Measurements from ENCODE around the gene GRID2.

Gene GRID2

GRCh38 chr4:92636038-92636806, 332.5 kb downstream of the GRID2 start:
- TF ChIP-seq FOXP2 (optimal IDR thresholded peaks at IDR 0.05; ENCODE audit: borderline replicate concordance, extremely low read depth, extremely low read length, insufficient read depth), result no peak
- TF ChIP-seq POLR2AphosphoS5 (IDR thresholded peaks at IDR 0.05; ENCODE audit: low read depth, low read length), result no peak

DNA sequence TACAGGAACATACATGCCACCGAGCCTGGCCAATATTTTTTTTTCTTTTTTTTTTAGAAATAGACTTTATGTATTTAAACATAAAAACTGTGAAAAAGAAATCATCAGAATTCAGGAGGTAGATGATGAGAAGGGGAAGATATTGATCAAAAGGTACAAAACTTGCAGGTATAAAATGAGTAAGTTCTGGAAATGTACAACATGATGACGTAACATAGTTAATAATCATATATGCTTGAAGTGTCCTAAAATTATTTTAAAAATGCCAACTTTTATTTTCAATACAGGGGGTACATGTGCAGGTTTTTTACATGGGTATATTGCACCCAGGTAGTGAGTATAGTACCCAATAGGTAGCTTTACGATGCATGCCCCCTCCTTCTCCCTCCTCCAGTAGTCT, 337.6 kb downstream of the GRID2 start:
- no peak for TF ChIP-seq TAF1 (IDR thresholded peaks at IDR 0.05; ENCODE audit: borderline replicate concordance, insufficient read depth, low read length)
- TF ChIP-seq, protein P1, sequence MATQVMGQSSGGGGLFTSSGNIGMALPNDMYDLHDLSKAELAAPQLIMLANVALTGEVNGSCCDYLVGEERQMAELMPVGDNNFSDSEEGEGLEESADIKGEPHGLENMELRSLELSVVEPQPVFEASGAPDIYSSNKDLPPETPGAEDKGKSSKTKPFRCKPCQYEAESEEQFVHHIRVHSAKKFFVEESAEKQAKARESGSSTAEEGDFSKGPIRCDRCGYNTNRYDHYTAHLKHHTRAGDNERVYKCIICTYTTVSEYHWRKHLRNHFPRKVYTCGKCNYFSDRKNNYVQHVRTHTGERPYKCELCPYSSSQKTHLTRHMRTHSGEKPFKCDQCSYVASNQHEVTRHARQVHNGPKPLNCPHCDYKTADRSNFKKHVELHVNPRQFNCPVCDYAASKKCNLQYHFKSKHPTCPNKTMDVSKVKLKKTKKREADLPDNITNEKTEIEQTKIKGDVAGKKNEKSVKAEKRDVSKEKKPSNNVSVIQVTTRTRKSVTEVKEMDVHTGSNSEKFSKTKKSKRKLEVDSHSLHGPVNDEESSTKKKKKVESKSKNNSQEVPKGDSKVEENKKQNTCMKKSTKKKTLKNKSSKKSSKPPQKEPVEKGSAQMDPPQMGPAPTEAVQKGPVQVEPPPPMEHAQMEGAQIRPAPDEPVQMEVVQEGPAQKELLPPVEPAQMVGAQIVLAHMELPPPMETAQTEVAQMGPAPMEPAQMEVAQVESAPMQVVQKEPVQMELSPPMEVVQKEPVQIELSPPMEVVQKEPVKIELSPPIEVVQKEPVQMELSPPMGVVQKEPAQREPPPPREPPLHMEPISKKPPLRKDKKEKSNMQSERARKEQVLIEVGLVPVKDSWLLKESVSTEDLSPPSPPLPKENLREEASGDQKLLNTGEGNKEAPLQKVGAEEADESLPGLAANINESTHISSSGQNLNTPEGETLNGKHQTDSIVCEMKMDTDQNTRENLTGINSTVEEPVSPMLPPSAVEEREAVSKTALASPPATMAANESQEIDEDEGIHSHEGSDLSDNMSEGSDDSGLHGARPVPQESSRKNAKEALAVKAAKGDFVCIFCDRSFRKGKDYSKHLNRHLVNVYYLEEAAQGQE (IDR thresholded peaks at IDR 0.05; ENCODE audit: insufficient read depth in 1 of 2, low read depth in 2 of 2, low read length in 2 of 2), result no peak
- no peak for TF ChIP-seq POLR2AphosphoS5 (IDR thresholded peaks at IDR 0.05; ENCODE audit: low read depth, low read length)
- no peak for TF ChIP-seq SIN3A (IDR thresholded peaks at IDR 0.05; ENCODE audit: borderline replicate concordance, insufficient read depth, low read length)
- no peak for TF ChIP-seq FOXP2 (optimal IDR thresholded peaks at IDR 0.05; ENCODE audit: borderline replicate concordance, extremely low read depth, extremely low read length, insufficient read depth)

GRCh38 chr4:92646826-92647225, 343.1 kb downstream of the GRID2 start:
- no peak for TF ChIP-seq SIN3A (IDR thresholded peaks at IDR 0.05; ENCODE audit: borderline replicate concordance, insufficient read depth, low read length)
- TF ChIP-seq POLR2AphosphoS5 (IDR thresholded peaks at IDR 0.05; ENCODE audit: low read depth, low read length), result no peak
- TF ChIP-seq, protein P1 (IDR thresholded peaks at IDR 0.05; ENCODE audit: insufficient read depth in 1 of 2, low read depth in 2 of 2, low read length in 2 of 2), result no peak
- no peak for TF ChIP-seq FOXP2 (optimal IDR thresholded peaks at IDR 0.05; ENCODE audit: borderline replicate concordance, extremely low read depth, extremely low read length, insufficient read depth)
- no peak for TF ChIP-seq TAF1 (IDR thresholded peaks at IDR 0.05; ENCODE audit: borderline replicate concordance, insufficient read depth, low read length)

GRCh38 chr4:92651536-92651935, 347.8 kb downstream of the GRID2 start:
- TF ChIP-seq FOXP2 (optimal IDR thresholded peaks at IDR 0.05; ENCODE audit: borderline replicate concordance, extremely low read depth, extremely low read length, insufficient read depth) (no peak), SIN3A (IDR thresholded peaks at IDR 0.05; ENCODE audit: borderline replicate concordance, insufficient read depth, low read length) (no peak), POLR2AphosphoS5 (IDR thresholded peaks at IDR 0.05; ENCODE audit: low read depth, low read length) (no peak), TAF1 (IDR thresholded peaks at IDR 0.05; ENCODE audit: borderline replicate concordance, insufficient read depth, low read length) (no peak)
- TF ChIP-seq, protein P1 (IDR thresholded peaks at IDR 0.05; ENCODE audit: insufficient read depth in 1 of 2, low read depth in 2 of 2, low read length in 2 of 2), result no peak

GRCh38 chr4:92654084-92654483, 350.3 kb downstream of the GRID2 start:
- TF ChIP-seq TAF1 (IDR thresholded peaks at IDR 0.05; ENCODE audit: borderline replicate concordance, insufficient read depth, low read length) (no peak), POLR2AphosphoS5 (IDR thresholded peaks at IDR 0.05; ENCODE audit: low read depth, low read length) (no peak), FOXP2 (optimal IDR thresholded peaks at IDR 0.05; ENCODE audit: borderline replicate concordance, extremely low read depth, extremely low read length, insufficient read depth) (no peak), SIN3A (IDR thresholded peaks at IDR 0.05; ENCODE audit: borderline replicate concordance, insufficient read depth, low read length) (no peak)
- TF ChIP-seq, protein P1 (IDR thresholded peaks at IDR 0.05; ENCODE audit: insufficient read depth in 1 of 2, low read depth in 2 of 2, low read length in 2 of 2), result no peak
